K562 (cell line): ENCODE results near the gene TIGIT. TPM values are rescaled to one million over a fixed set of nuclear protein-coding genes. Genes with fewer than 3 reads are reported as not detected.

Source experiments
- ATAC-seq: fragments of 200-7000 bp; cut with Tn5 transposase; 3 replicates; pipeline ENCODE4 v1.9.1; 2020; ENCODE audit warnings: moderate library complexity
- BruUV-seq: library from RNA; stranded (reverse); fragments of 400-500 nt; replicated peaks from 2 replicates; lab custom pipeline; 2021; lab: Mats Ljungman, UMichigan
- CTCF ChIA-PET: fragments of 300-600 bp; formaldehyde crosslinking; extraction: SDS; loops from one replicate; lab custom pipeline; 2021; ENCODE audit warnings: low intra/inter-chr PET ratio; lab: Yijun Ruan, JAX
- POLR2A ChIA-PET: fragments of 300-600, 350-650 bp; sonication (Branson Sonifier 250); formaldehyde crosslinking; extraction: SDS; loops from one replicate; lab custom pipeline; 2021; ENCODE audit warnings: antibody characterized with exemption, inconsistent platforms; lab: Yijun Ruan, JAX
- DNase-seq, 4 experiments: peaks; one replicate each; pipeline versions ENCODE4 v3.0.0 to v3.0.0-alpha.2; 2011 to 2018; ENCODE audit warnings: low spot score in 3 of 4, mixed read lengths in 3 of 4; ENCODE audit errors: extremely low read depth in 1 of 4
- FAIRE-seq: peaks from 2 replicates; lab custom pipeline; 2011; peaks lifted over from hg19 to GRCh38; lab: Jason Lieb, UNC
- H2AFZ ChIP-seq: 2 replicates; pipeline ENCODE4 v1.6.0; 2011; ENCODE audit warnings: low read depth, low read length, control low read depth, inconsistent platforms
- H3K27ac ChIP-seq: fragments of 200-600 bp; 3 replicates; pipeline ENCODE4 v1.8.0; 2011; ENCODE audit warnings: low read depth, mild to moderate bottlenecking, control low read depth, inconsistent platforms, low read length, moderate library complexity, mixed read lengths; ENCODE audit errors: extremely low read depth
- H3K27me3 ChIP-seq, 2 experiments: fragments of 300-600 bp in 1 of 2; 2 replicates in 1 of 2; 3 replicates in 1 of 2; pipeline versions ENCODE4 v1.6.0 to v1.8.0; 2011; ENCODE audit warnings: inconsistent platforms in 2 of 2, low read length in 2 of 2, mild to moderate bottlenecking in 1 of 2, mixed read lengths in 1 of 2, moderate library complexity in 1 of 2; ENCODE audit not compliant: control insufficient read depth in 2 of 2, insufficient read depth in 2 of 2
- H3K36me3 ChIP-seq: fragments of 300-600 bp; 3 replicates; pipeline ENCODE4 v1.8.0; 2011; ENCODE audit warnings: mild to moderate bottlenecking, low read length, inconsistent platforms; ENCODE audit not compliant: control insufficient read depth, insufficient read depth
- H3K4me1 ChIP-seq, 2 experiments: fragments of 200-600 bp in 1 of 2; replicated peaks in 1 of 2; 2 replicates in 1 of 2; 3 replicates in 1 of 2; pipeline versions ENCODE4 v1.5.1 to v1.8.0; 2011; ENCODE audit warnings: inconsistent platforms in 2 of 2, low read length in 2 of 2, mild to moderate bottlenecking in 1 of 2, mixed read lengths in 1 of 2, moderate library complexity in 1 of 2; ENCODE audit not compliant: control insufficient read depth in 2 of 2, insufficient read depth in 2 of 2
- H3K4me2 ChIP-seq: 2 replicates; pipeline ENCODE4 v1.6.1; 2011; ENCODE audit warnings: low read length, control low read depth, inconsistent platforms, mixed read lengths; ENCODE audit not compliant: insufficient read depth
- H3K4me3 ChIP-seq: fragments of 200-600 bp; sonication (generic), shearing (Covaris generic); 2 replicates; pipeline ENCODE4 v1.5.1; 2016; ENCODE audit warnings: control low read depth, inconsistent platforms
- H3K79me2 ChIP-seq: fragments of 200-600 bp; 3 replicates; pipeline ENCODE4 v1.8.0; 2011; ENCODE audit warnings: low read length, inconsistent platforms; ENCODE audit not compliant: control insufficient read depth, insufficient read depth
- H3K9ac ChIP-seq, 2 experiments: 2 replicates each; pipeline versions ENCODE4 v1.6.0 to v1.6.1; 2011; ENCODE audit warnings: low read depth in 2 of 2, low read length in 2 of 2, control low read depth in 1 of 2, inconsistent platforms in 1 of 2, mild to moderate bottlenecking in 1 of 2, mixed read lengths in 1 of 2; ENCODE audit not compliant: insufficient read depth in 1 of 2
- H3K9me1 ChIP-seq: one replicate; pipeline ENCODE4 v1.6.0; 2011; ENCODE audit warnings: inconsistent platforms, mild to moderate bottlenecking, low read length, moderate library complexity; ENCODE audit not compliant: control insufficient read depth, insufficient read depth
- H3K9me3 ChIP-seq: replicated peaks from 2 replicates; pipeline ENCODE4 v1.5.1; 2011; ENCODE audit warnings: low read depth, low read length, inconsistent platforms; ENCODE audit not compliant: control insufficient read depth, insufficient read depth
- H4K20me1 ChIP-seq: replicated peaks from 2 replicates; pipeline ENCODE4 v1.6.1; 2011; ENCODE audit warnings: low read length, inconsistent platforms, mixed read lengths; ENCODE audit not compliant: control insufficient read depth, insufficient read depth
- CC2D1A ChIP-seq: fragments of 450-650 bp; IDR thresholded peaks from 2 replicates; pipeline ENCODE4 v1.6.1; 2017; ENCODE audit warnings: mild to moderate bottlenecking
- DPF2 ChIP-seq: fragments of 450-650 bp; IDR thresholded peaks from 2 replicates; pipeline ENCODE4 v1.6.1; 2016
- E2F3 ChIP-seq: fragments of 250-450 bp; sonication (Bioruptor Pico); IDR thresholded peaks from 2 replicates; pipeline ENCODE4 v1.4.0; 2020; ENCODE audit warnings: mild to moderate bottlenecking
- ELF2 ChIP-seq: fragments of 250-450 bp; sonication (Bioruptor Pico); IDR thresholded peaks from 2 replicates; pipeline ENCODE4 v1.5.0; 2021; ENCODE audit warnings: mild to moderate bottlenecking
- GATAD2B ChIP-seq: fragments of 450-650 bp; IDR thresholded peaks from 2 replicates; pipeline ENCODE4 v1.6.1; 2017; ENCODE audit warnings: mild to moderate bottlenecking, borderline replicate concordance
- HMGXB4 ChIP-seq: sonication (generic); formaldehyde crosslinking; IDR thresholded peaks from 2 replicates; pipeline ENCODE4 v1.8.1; 2023; ENCODE audit warnings: mild to moderate bottlenecking, missing genetic modification reagents
- POLR2H ChIP-seq: IDR thresholded peaks from 2 replicates; pipeline ENCODE4 v1.6.1; 2016; ENCODE audit warnings: missing genetic modification characterization, low read depth, mild to moderate bottlenecking, control low read depth, missing compliant biosample characterization, moderate library complexity
- SMARCE1 ChIP-seq: fragments of 450-650 bp; IDR thresholded peaks from 2 replicates; pipeline ENCODE4 v1.7.1; 2016; ENCODE audit warnings: mild to moderate bottlenecking
- SRSF9 ChIP-seq: fragments of 200-400 bp; formaldehyde crosslinking; IDR thresholded peaks from 2 replicates; pipeline ENCODE4 v1.6.1; 2017; ENCODE audit warnings: low read depth, low read length, borderline replicate concordance
- THRA ChIP-seq: fragments of 450-650 bp; IDR thresholded peaks from 2 replicates; pipeline ENCODE4 v1.6.1; 2017; ENCODE audit warnings: mild to moderate bottlenecking, moderate library complexity
- ZNF143 ChIP-seq: sonication (generic); formaldehyde crosslinking; IDR thresholded peaks from 2 replicates; pipeline ENCODE4 v1.9.0; 2022; ENCODE audit warnings: mild to moderate bottlenecking, missing genetic modification reagents
- WGBS: fragments of 100-300 bp; shearing (Covaris generic); methylation state at CpG from one replicate; pipeline ENCODE4 v1.1.6; 2016; ENCODE audit warnings: low coverage, mixed read lengths; ENCODE audit not compliant: insufficient coverage; ENCODE audit errors: missing lambda C conversion rate; 5-methylcytosine and 5-hydroxymethylcytosine counted together
- in situ Hi-C: fragments of 300-500 bp; cut with MboI; formaldehyde crosslinking; loops from 4 replicates; pipeline ENCODE4 v1.15.0; 2018; ENCODE audit warnings: inconsistent platforms, mixed read lengths
- intact Hi-C: fragments of 100-400 bp; cut with micrococcal nuclease; formaldehyde crosslinking; loops from 2 replicates; pipeline ENCODE4 v1.14.2; 2022
- polyA plus RNA-seq, 8 experiments: library from polyadenylated mRNA; depleted of rRNA in 4 of 8; stranded (reverse) in 5 of 8; unstranded in 3 of 8; fragments of >200 nt; fragmentation: Nextera tagmentation in 2 of 8; fragmentation: Illumina TruSeq in 1 of 8; extraction: Ambion mirVana in 2 of 8; extraction: Trizol in 1 of 8; gene quantifications; 2 replicates each; pipeline versions ENCODE4 v1.2.1 to v1.2.3, GENCODE V29; 2011 to 2014; ENCODE audit warnings: inconsistent platforms in 1 of 8, missing spikeins in 1 of 8
- total RNA-seq, 7 experiments: library from RNA; depleted of rRNA in 6 of 7; stranded (reverse); fragments of >200 nt in 6 of 7; fragmentation: Illumina TruSeq in 2 of 7; extraction: Trizol in 2 of 7; gene quantifications; 2 replicates each; pipeline versions ENCODE4 v1.2.1 to v1.2.3, GENCODE V29; 2011 to 2021; ENCODE audit warnings: low replicate concordance in 1 of 7

Gene TIGIT
- total and polyA plus RNA-seq, 9 of the 15 experiments (the other 6 are each of a cell fraction or from before 2014, with no cell fraction given) = 0.11 TPM; not detected in 8

- TF ChIP-seq THRA (no peak), DPF2 (no peak), ZNF143 (CRISPR knock-in tag) (no peak)
Measured at GRCh38 chr3:114351822-114352145, 58.0 kb downstream of the TIGIT start (continued).

DNA sequence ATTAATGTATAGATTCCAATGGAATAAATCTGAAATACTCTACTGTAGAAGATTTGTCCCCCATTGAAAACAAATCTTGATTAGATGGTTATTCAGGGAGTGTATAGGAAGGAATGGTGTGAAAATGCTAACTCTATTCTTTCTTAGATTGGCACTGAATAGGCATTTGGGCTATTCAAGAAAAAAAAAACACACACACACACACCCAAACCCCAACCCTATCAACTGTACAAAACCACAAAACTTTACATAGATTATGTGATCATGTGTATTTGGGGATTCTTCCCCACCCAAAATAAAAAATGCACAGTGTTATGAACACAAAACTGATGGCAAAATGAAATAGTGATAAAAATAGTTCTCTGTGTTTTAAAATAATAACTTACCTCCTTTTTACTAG lies 61.8 kb downstream of the TIGIT start:
- CTCF ChIA-PET = no interaction called here
- BruUV-seq = no TSS peak

DNA sequence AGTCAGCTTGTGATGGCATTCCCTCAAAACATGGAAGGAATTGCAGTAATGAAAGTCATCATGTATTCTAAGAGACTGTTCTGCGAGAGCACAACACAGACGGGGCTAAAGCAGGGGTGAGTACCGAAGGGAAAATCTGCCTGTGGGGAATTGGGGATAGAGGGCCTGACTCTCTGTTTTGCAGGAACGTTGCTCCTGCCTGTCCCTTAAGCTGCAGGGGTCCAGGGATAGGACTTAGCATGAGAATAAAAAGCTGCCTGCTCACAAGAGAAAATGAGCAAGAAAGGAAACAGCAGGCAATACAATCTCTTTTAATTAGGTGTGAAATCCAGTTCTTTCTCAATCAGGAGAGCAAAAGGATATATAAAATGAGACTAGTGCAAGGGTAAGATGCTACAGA lies 62.2 kb downstream of the TIGIT start:
- ChIA-PET POLR2A (no interaction called here), CTCF (no interaction called here)
- FAIRE-seq (no peak), ATAC-seq (no peak), DNase-seq (no peak)
- Histone ChIP-seq H3K9me3 (no peaks in the 10 kb centered on the region), H3K4me2 (no peak overlapping the region), H3K9ac (no peak overlapping the region), H4K20me1 (no peaks in the 10 kb centered on the region), H3K27ac (no peak overlapping the region), H3K4me1 (no peaks in the 10 kb centered on the region), H2AFZ (no peak overlapping the region), H3K4me3 (no peak overlapping the region), H3K79me2 (no peaks in the 10 kb centered on the region), H3K9me1 (no peaks in the 10 kb centered on the region), H3K36me3 (no peaks in the 10 kb centered on the region), H3K27me3 (peaks cover 0 to 9% of the 10 kb centered on the region in 2 experiments; a peak in 2 of 5 replicates)
- BruUV-seq = no TSS peak
- intact Hi-C loops (no loop called here), in situ Hi-C loops (no loop called here)
- WGBS = 0% methylated on average over 3 of the region's 4 CpGs
- TF ChIP-seq HMGXB4 (CRISPR knock-in tag) = no peak
- TF ChIP-seq ELF2 (CRISPR knock-in tag) = no peak
- no peak for TF ChIP-seq CC2D1A
- TF ChIP-seq SMARCE1 = no peak
- TF ChIP-seq POLR2H = no peak
- TF ChIP-seq E2F3 (CRISPR knock-in tag) = no peak
- TF ChIP-seq SRSF9 = no peak

More for the DNA sequence above, 61.8 kb downstream of the TIGIT start:
- POLR2A ChIA-PET = no interaction called here
- no peaks in the 10 kb centered on the region for H3K36me3 ChIP-seq
- TF ChIP-seq GATAD2B = no peak
- TF ChIP-seq, all 486 proteins: peak for 0
- Histone ChIP-seq H3K9me1 (no peaks in the 10 kb centered on the region), H3K27ac (no peak overlapping the region), H3K27me3 (peaks cover 0 to 10% of the 10 kb centered on the region in 2 experiments; a peak in 2 of 5 replicates), H4K20me1 (no peaks in the 10 kb centered on the region), H3K9ac (no peak overlapping the region), H3K79me2 (no peaks in the 10 kb centered on the region), H3K4me2 (no peak overlapping the region), H3K9me3 (no peaks in the 10 kb centered on the region), H3K4me1 (no peaks in the 10 kb centered on the region), H2AFZ (no peak overlapping the region), H3K4me3 (no peak overlapping the region)
- in situ Hi-C loops = no loop called here
- ATAC-seq (no peak), DNase-seq (no peak), FAIRE-seq (no peak)
- intact Hi-C loops = no loop called here
